ENCODE results near the gene MAN2B2.

GRCh38 chr4:6672131-6672530 lies 97.1 kb downstream of the MAN2B2 start:
- no peak for TF ChIP-seq CTCF (IDR thresholded peaks at IDR 0.05)
- no peak for TF ChIP-seq POLR2A (IDR thresholded peaks at IDR 0.05)
- no peak for TF ChIP-seq POLR2AphosphoS5 (IDR thresholded peaks at IDR 0.05)

Data from sigmoid colon (tissue), 4 donors.